Inferior parietal cortex (tissue), 1 donor: ENCODE results near the gene SMYD2.
A peak's percentile ranks its signal among the peaks of the same experiment; 100 is the strongest.

Experiments
- DNase-seq: peaks from one replicate; pipeline ENCODE4 v3.0.0-alpha.2; 2016; ENCODE audit errors: extremely low spot score

Gene SMYD2, protein sequence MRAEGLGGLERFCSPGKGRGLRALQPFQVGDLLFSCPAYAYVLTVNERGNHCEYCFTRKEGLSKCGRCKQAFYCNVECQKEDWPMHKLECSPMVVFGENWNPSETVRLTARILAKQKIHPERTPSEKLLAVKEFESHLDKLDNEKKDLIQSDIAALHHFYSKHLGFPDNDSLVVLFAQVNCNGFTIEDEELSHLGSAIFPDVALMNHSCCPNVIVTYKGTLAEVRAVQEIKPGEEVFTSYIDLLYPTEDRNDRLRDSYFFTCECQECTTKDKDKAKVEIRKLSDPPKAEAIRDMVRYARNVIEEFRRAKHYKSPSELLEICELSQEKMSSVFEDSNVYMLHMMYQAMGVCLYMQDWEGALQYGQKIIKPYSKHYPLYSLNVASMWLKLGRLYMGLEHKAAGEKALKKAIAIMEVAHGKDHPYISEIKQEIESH

GRCh38 chr1:214281021-214281719 lies at the start of gene SMYD2:
SMYD2 (plus strand) TSS chr1:214281159; CDS start chr1:214281255, 96 bp downstream.
- DNase-seq, result peak; percentile 43

DNA sequence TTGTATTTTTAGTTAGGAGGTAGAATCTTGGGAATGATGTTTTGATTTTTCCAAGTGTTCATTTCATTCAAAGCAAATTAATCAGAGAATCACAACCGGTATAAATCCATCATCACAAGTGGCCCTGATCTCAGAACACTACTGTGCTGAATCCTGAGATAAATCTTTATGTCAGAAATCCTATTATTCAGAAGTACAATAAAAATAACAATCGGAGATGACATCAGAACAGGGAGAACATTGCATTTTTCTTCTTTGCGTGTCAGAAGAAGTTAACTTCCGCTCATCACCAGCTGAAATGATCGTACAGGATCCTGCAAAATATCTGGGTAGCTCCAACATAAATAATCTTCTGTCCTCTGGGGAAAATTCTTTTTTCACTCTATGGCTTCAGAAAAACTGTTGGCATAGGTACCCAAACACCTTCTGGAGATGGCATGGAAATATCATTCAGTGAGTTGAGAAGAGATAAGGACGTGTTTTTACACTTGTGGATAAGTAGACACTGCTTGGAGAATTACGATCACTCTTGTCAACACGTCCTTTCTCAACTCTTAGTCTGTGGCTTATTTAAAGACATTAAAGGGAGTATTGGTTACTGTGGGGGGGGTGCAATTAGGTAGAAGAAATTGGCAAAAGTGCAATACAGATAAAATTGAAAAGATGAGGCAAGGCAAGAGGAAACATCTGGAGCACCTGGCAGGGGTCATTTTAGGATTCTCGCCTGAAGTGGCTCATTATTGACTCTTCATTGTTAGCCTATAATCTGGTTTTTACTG lies 46.9 kb upstream of the SMYD2 start:
- no peak for DNase-seq

- no peak for DNase-seq
These were observed 46.3 kb upstream of the SMYD2 start for GRCh38 chr1:214234635-214235025.

DNA sequence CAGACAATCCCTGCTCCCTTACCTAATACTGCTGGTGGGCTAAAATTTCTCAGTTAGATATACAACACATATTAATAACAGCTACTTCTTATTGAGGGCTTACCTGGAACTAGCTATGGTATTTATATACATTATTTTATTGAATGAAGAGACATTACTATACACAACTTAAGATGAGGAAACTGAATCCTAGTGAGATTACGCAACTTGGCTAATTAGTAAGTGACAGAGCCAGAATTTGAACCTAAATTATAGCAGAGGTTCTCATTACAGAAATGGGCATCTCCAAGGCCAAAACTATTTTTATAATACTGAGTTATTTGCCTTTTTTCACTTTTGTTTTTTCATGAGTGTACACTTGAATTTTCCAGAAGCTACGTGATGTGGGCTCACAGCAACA lies 44.5 kb upstream of the SMYD2 start:
- DNase-seq, result no peak

DNA sequence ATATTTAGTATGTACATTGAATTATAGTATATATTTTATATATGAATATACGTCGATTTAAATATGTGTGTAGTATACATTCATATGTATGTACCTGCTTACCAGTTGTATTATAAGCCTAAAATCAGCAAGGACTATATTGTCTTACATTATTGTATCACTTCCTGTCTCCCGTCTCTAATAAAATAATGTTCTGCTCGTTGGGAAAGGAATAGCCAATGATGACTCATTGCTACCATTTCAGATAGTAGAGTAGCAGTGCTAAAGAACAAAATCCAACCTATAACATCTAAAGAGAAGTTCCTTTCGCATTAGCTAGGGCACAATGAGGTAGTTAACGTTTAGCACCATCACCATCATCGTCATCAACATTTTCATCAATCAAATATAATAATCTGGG lies 39.9 kb upstream of the SMYD2 start:
- no peak for DNase-seq

DNA sequence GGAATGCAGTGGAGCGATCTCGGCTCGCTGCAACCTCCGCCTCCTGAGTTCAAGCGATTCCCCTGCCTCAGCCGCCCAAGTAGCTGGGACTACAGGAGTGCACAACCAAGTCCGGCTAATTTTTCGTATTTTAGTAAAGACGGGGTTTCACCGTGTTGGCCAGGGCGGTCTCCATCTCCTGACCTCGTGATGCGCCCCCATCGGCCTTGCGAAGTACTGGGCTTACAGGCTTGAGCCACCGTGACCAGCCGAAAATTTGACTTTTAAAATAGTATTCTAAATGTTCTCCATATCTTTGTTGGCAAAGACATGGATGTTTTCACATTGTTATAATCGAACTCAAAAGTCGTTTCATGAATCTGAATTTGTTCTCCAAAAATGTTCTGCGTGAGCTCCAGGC lies 36.7 kb upstream of the SMYD2 start:
- no peak for DNase-seq

- DNase-seq, result no peak
These were observed 36.1 kb upstream of the SMYD2 start for GRCh38 chr1:214244841-214245240.

GRCh38 chr1:214247501-214248041 lies 33.4 kb upstream of the SMYD2 start:
- no peak for DNase-seq

DNA sequence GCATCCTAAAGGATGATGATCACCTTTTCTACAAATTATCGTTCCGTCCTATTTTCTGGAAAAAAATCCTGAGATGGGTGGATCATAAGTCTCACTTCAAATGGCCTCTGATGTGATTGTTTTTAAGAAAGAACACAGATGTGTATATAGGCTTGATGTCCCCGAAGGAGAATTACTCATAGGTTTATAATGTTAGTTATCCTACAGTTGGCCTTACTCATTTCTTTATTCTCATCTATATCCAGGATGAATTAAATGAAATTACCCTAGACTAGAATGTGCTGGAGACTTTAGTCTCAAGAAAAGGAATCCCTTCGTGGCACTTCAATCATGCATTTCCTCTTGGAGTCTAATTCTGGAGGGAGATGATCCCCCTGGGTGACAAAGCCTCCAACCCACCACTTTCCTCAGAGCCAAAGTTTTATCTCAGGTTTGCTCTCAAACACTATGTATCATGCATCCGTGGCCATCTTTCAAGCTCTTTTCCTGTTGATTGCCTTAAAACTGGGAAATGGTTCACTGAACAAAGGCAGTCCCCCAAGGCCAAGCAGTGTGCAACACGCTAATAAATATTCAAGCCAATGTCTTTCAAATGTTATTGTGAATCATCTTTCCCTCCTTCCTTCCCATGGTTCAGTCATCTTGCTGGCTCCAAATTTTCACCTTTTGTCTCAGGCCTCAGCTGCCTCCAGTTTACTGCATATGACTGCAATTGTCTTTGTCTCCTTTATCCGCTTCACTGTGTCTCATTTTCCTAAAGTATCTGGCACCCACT lies 32.5 kb upstream of the SMYD2 start:
- DNase-seq, result no peak

DNA sequence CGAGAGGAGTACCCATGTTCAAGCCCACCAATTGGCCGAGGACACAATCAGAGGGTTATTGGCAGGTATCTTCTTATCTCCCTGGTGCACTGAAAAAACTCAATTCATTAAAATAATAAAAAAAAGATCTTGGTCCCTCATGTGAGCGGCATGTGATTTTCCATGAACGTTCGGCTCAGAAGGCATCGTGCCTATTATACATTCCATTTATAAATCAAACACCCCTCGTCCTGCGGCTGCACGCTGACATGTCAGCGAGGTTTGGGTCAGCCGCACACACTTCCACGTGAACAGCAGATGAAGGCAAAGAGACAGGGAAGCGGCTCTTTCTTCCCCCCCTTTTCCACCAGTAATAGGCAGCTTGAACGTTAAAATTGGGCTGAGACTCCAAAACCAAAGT lies 31.3 kb upstream of the SMYD2 start:
- DNase-seq, result no peak

DNA sequence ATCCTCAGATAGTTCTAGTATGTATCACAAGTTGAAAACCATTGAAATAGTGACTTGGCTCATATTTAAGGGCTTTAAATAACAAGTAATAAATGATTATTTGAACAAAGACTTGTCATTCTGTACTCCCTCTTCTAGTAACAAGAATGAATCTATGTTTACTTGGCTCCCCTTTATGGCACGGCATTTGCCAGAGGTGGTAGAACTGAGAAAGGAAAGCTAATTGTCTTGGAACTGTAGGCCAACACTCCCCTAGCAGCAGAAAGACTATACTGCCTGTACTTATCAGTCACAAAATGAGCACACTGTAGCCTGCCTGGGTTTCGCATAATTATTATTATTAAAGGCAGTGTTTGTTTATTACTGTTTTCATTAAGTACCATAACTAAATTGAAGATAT lies 29.6 kb upstream of the SMYD2 start:
- DNase-seq, result no peak

GRCh38 chr1:214255509-214255908 lies 25.4 kb upstream of the SMYD2 start:
- DNase-seq, result no peak

DNA sequence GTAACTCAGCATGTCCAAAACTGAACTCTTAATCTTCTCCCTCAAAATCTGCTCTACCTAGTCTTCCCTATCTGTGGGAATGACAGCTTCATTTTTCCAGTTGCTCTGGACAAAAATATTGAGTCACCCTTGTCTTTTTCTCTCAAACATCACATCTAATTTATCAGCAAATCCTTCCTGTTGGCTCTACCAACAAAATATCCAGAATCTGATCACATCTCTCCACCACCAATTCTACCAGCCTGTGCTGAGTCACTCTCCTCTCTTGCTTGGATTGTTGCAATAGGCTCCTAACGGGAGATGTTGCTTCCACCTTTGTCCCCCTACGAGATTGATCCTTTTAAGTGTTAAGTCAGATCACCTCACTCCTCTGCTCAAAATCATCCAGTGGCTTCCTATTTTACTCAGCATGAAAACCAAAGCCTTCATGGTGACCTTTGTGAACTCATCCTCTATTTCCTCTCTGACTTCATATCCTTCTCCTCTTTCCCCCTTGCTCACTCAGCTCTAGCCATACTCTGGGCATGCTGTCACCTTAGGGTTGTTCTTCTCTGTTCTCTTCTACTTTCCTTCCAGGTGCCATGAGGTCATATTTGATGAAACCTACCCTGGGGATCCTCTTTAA lies 21.5 kb upstream of the SMYD2 start:
- no peak for DNase-seq

GRCh38 chr1:214260561-214261205 lies 20.3 kb upstream of the SMYD2 start:
- DNase-seq, result no peak

GRCh38 chr1:214261206-214262123 lies 19.5 kb upstream of the SMYD2 start:
- DNase-seq, result peak; percentile 82

- DNase-seq, result no peak
These were observed 16.8 kb upstream of the SMYD2 start for GRCh38 chr1:214264196-214264595.

- no peak for DNase-seq
These were observed 16.0 kb upstream of the SMYD2 start for GRCh38 chr1:214264976-214265375.

DNA sequence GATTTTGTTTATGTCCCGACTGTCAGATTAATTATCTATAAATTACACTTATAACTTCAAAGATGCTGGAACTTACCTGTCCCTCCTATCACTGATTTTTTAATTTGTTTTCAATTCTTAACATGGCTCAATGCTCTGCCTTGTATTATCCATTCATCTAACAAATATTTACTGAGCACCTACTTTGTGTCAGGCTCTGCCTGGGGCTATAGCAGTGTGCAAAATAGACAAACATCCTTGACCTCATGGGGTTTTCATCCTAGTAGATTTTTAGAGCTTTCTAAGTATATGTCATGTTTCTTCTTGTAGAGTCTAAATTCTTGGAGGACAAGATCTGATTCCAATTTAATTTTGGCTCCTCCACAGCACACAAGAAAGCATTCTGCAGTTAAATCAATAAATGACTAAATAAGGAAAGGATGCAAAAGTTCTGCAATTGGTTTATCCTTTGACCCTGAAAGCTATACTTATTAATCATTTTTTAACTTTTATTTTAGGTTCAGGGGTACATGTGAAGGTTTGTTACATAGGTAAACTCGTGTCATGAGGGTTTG lies 10.8 kb upstream of the SMYD2 start:
- no peak for DNase-seq
